HepG2 (cell line): ENCODE measurements around the gene OR6P1. TPM values are rescaled to one million over a fixed set of nuclear protein-coding genes. Genes with fewer than 3 reads are reported as not detected.
A peak's percentile ranks its signal among the peaks of the same experiment; 100 is the strongest.

Experiments
- ATAC-seq: fragments of 200-7000 bp; cut with Tn5 transposase; 3 replicates; pipeline ENCODE4 v1.9.1; 2020; ENCODE audit warnings: mild to moderate bottlenecking, moderate library complexity
- BruUV-seq: library from RNA; stranded (reverse); fragments of 400-500 nt; replicated peaks from 2 replicates; lab custom pipeline; 2021; lab: Mats Ljungman, UMichigan
- CTCF ChIA-PET: fragments of 300-600 bp; formaldehyde crosslinking; extraction: SDS; loops from one replicate; lab custom pipeline; 2021; ENCODE audit warnings: low total read pairs, inconsistent platforms, low intra/inter-chr PET ratio; lab: Yijun Ruan, JAX
- POLR2A ChIA-PET: fragments of 350-600 bp; sonication (Branson Sonifier 250); formaldehyde crosslinking; loops from one replicate; lab custom pipeline; 2020; ENCODE audit warnings: antibody characterized with exemption, inconsistent platforms; lab: Yijun Ruan, JAX
- DNase-seq: peaks from one replicate; pipeline ENCODE4 v3.0.0-alpha.2; 2015; ENCODE audit warnings: low spot score
- FAIRE-seq: peaks from 3 replicates; lab custom pipeline; 2011; peaks lifted over from hg19 to GRCh38; lab: Jason Lieb, UNC
- H2AFZ ChIP-seq: one replicate; pipeline ENCODE4 v1.6.1; 2011; ENCODE audit warnings: low read length, inconsistent platforms
- H3K27ac ChIP-seq: fragments of 300-600 bp; 3 replicates; pipeline ENCODE4 v1.8.0; 2011; ENCODE audit warnings: mixed run types, mild to moderate bottlenecking, mixed read lengths, low read length, inconsistent platforms; ENCODE audit not compliant: insufficient read depth; ENCODE audit errors: extremely low read length
- H3K27me3 ChIP-seq, 2 experiments: fragments of 200-600 bp in 1 of 2; 2 replicates in 1 of 2; 3 replicates in 1 of 2; pipeline versions ENCODE4 v1.6.0 to v1.8.0; 2011; ENCODE audit warnings: low read length in 2 of 2, mild to moderate bottlenecking in 2 of 2, moderate library complexity in 2 of 2, inconsistent platforms in 1 of 2; ENCODE audit not compliant: insufficient read depth in 2 of 2, control insufficient read depth in 1 of 2
- H3K36me3 ChIP-seq, 2 experiments: fragments of 200-600 bp in 1 of 2; replicated peaks in 1 of 2; 2 replicates in 1 of 2; 3 replicates in 1 of 2; pipeline versions ENCODE4 v1.5.1 to v1.8.0; 2011; ENCODE audit warnings: low read length in 2 of 2, inconsistent platforms in 1 of 2; ENCODE audit not compliant: insufficient read depth in 2 of 2, control insufficient read depth in 1 of 2
- H3K4me1 ChIP-seq: 2 replicates; pipeline ENCODE4 v1.5.1; 2012; ENCODE audit warnings: low read length, inconsistent platforms; ENCODE audit not compliant: insufficient read depth
- H3K4me2 ChIP-seq: 2 replicates; pipeline ENCODE4 v1.6.0; 2011; ENCODE audit warnings: low read depth, low read length, inconsistent platforms
- H3K4me3 ChIP-seq, 3 experiments: fragments of 200-600 bp in 1 of 3; sonication (generic), shearing (Covaris generic) in 1 of 3; replicated peaks in 1 of 3; 2 replicates each; pipeline ENCODE4 v1.5.1; 2011 to 2016; ENCODE audit warnings: low read length in 3 of 3, inconsistent platforms in 2 of 3, low read depth in 2 of 3, mild to moderate bottlenecking in 2 of 3, control low read depth in 1 of 3, mixed read lengths in 1 of 3; ENCODE audit not compliant: insufficient read depth in 1 of 3
- H3K79me2 ChIP-seq: one replicate; pipeline ENCODE4 v1.6.1; 2011; ENCODE audit warnings: low read length, inconsistent platforms; ENCODE audit not compliant: insufficient read depth
- H3K9ac ChIP-seq: 2 replicates; pipeline ENCODE4 v1.6.0; 2011; ENCODE audit warnings: mild to moderate bottlenecking, low read depth, low read length, inconsistent platforms; ENCODE audit not compliant: insufficient read depth
- H3K9me3 ChIP-seq: 2 replicates; pipeline ENCODE4 v1.5.1; 2012; ENCODE audit warnings: mild to moderate bottlenecking, low read length
- H4K20me1 ChIP-seq: 2 replicates; pipeline ENCODE4 v1.6.0; 2011; ENCODE audit warnings: inconsistent platforms, mild to moderate bottlenecking, low read length, moderate library complexity; ENCODE audit not compliant: insufficient read depth
- AGO2 ChIP-seq: fragments of 200-400 bp; formaldehyde crosslinking; optimal IDR thresholded peaks from 2 replicates; pipeline ENCODE3; 2017; ENCODE audit warnings: mild to moderate bottlenecking, low read depth, low read length, moderate library complexity
- ATRX ChIP-seq: sonication (generic); formaldehyde crosslinking; IDR thresholded peaks from 2 replicates; pipeline ENCODE4 v1.4.0; 2020; ENCODE audit warnings: missing genetic modification reagents, borderline replicate concordance
- CREB1 ChIP-seq, 2 experiments: fragments of 450-650 bp in 1 of 2; IDR thresholded peaks; 2 replicates each; pipeline ENCODE4 v1.6.1; 2016 to 2017; ENCODE audit warnings: control low read depth in 1 of 2, mild to moderate bottlenecking in 1 of 2, missing compliant biosample characterization in 1 of 2, missing genetic modification characterization in 1 of 2
- HNRNPUL1 ChIP-seq: fragments of 200-400 bp; formaldehyde crosslinking; IDR thresholded peaks from 2 replicates; pipeline ENCODE4 v1.6.1; 2017; ENCODE audit warnings: low read depth, mild to moderate bottlenecking, low read length, moderate library complexity
- NFE2L2 ChIP-seq: fragments of 150-350 bp; IDR thresholded peaks from 2 replicates; pipeline ENCODE4 v1.6.1; 2014; ENCODE audit warnings: low read length
- PAF1 ChIP-seq: IDR thresholded peaks from 2 replicates; pipeline ENCODE4 v1.6.1; 2016; ENCODE audit warnings: missing genetic modification reagents, missing compliant biosample characterization
- POLR2AphosphoS2 ChIP-seq: IDR thresholded peaks from 2 replicates; pipeline ENCODE4 v1.6.1; 2011; ENCODE audit warnings: low read depth, low read length, improper control_type of control experiment
- RAD51 ChIP-seq: fragments of 450-650 bp; IDR thresholded peaks from 2 replicates; pipeline ENCODE4 v1.6.1; 2016; ENCODE audit warnings: borderline replicate concordance
- RARG ChIP-seq: sonication (generic); formaldehyde crosslinking; IDR thresholded peaks from 2 replicates; pipeline ENCODE4 v1.4.0; 2020; ENCODE audit warnings: low read depth, mild to moderate bottlenecking, missing genetic modification reagents
- SP1 ChIP-seq, 2 experiments: fragments of 450-650 bp in 1 of 2; sonication (generic) in 1 of 2; formaldehyde crosslinking in 1 of 2; IDR thresholded peaks; 2 replicates each; pipeline versions ENCODE4 v1.4.0 to v1.6.1; 2016 to 2020; ENCODE audit warnings: missing genetic modification reagents in 1 of 2
- TMF1 ChIP-seq: sonication (generic); formaldehyde crosslinking; IDR thresholded peaks from 2 replicates; pipeline ENCODE4 v1.8.1; 2022; ENCODE audit warnings: low read depth, missing genetic modification reagents
- ZNF24 ChIP-seq: fragments of 450-650 bp; IDR thresholded peaks from 2 replicates; pipeline ENCODE4 v1.6.1; 2017; ENCODE audit warnings: antibody characterized with exemption, mild to moderate bottlenecking
- ZNF317 ChIP-seq: sonication (generic); formaldehyde crosslinking; IDR thresholded peaks from 2 replicates; pipeline ENCODE4 v1.5.0; 2020; ENCODE audit warnings: mild to moderate bottlenecking, missing genetic modification reagents
- ZNF343 ChIP-seq: sonication (generic); formaldehyde crosslinking; IDR thresholded peaks from 2 replicates; pipeline ENCODE4 v1.4.0; 2020; ENCODE audit warnings: mild to moderate bottlenecking, missing genetic modification reagents
- ZNF598 ChIP-seq: sonication (generic); formaldehyde crosslinking; IDR thresholded peaks from 2 replicates; pipeline ENCODE4 v1.5.1; 2020; ENCODE audit warnings: mild to moderate bottlenecking, missing genetic modification reagents, borderline replicate concordance
- ZNF652 ChIP-seq: IDR thresholded peaks from 2 replicates; pipeline ENCODE4 v1.6.1; 2016; ENCODE audit warnings: low read depth, borderline replicate concordance
- ZSCAN25 ChIP-seq: sonication (generic); formaldehyde crosslinking; IDR thresholded peaks from 2 replicates; pipeline ENCODE4 v1.8.0; 2022; ENCODE audit warnings: mild to moderate bottlenecking, missing genetic modification reagents
- ZSCAN31 ChIP-seq: sonication (generic); formaldehyde crosslinking; IDR thresholded peaks from 2 replicates; pipeline ENCODE4 v1.5.0; 2020; ENCODE audit warnings: low read depth, mild to moderate bottlenecking, missing genetic modification reagents
- WGBS: methylation state at CpG from one replicate; pipeline ENCODE4 v1.1.6; 2017; ENCODE audit warnings: low lambda C conversion rate; 5-methylcytosine and 5-hydroxymethylcytosine counted together
- in situ Hi-C: cut with HindIII; loops from 2 replicates; pipeline ENCODE4 v1.10.0; 2017; ENCODE audit warnings: low pct_unique_long_range_greater_than_20kb; ENCODE audit not compliant: extremely low pct_ligation_motif_present
- intact Hi-C: fragments of 100-400 bp; cut with micrococcal nuclease; formaldehyde crosslinking; loops from one replicate; pipeline ENCODE4 v1.10.0; 2022; ENCODE audit not compliant: unreplicated experiment
- polyA plus RNA-seq, 8 experiments: library from polyadenylated mRNA; depleted of rRNA in 3 of 8; stranded (reverse) in 7 of 8; unstranded in 1 of 8; fragments of >200 nt; fragmentation: Illumina TruSeq in 4 of 8; extraction: Trizol in 4 of 8; gene quantifications; 2 replicates each; pipeline versions ENCODE4 v1.2.1 to v1.2.3, GENCODE V29; 2011 to 2016; ENCODE audit warnings: low read depth in 4 of 8, missing spikeins in 1 of 8, mixed read lengths in 1 of 8; ENCODE audit not compliant: insufficient read depth in 1 of 8
- total RNA-seq, 5 experiments: library from RNA; depleted of rRNA; stranded (reverse); fragments of >200 nt; fragmentation: Illumina TruSeq; extraction: Trizol; gene quantifications; 2 replicates each; pipeline ENCODE4 v1.2.3, GENCODE V29; 2016; ENCODE audit warnings: low read depth in 1 of 5
- TF ChIP-seq, protein P1 (sequence below): sonication (generic); formaldehyde crosslinking; conservative IDR thresholded peaks from 2 replicates; pipeline ENCODE4 v1.8.0; 2022; ENCODE audit warnings: low read depth, missing genetic modification reagents

The OR6P1 gene
- total and polyA plus RNA-seq, 2 of the 13 experiments (the other 11 are each of a cell fraction or from before 2014, with no cell fraction given): not detected

- H3K27me3 ChIP-seq: no peaks in the 10 kb centered on the region
- 11% methylated on average over 2 of the region's 2 CpGs for WGBS
- ATAC-seq (no peak), FAIRE-seq (no peak), DNase-seq (no peak)
- H3K4me3 ChIP-seq: no peak overlapping the region
- no TSS peak for BruUV-seq
- no peaks in the 10 kb centered on the region for H3K79me2 ChIP-seq
- POLR2A ChIA-PET: no interaction called here
- no peak overlapping the region for H3K27ac ChIP-seq
- peaks cover 49% of the 10 kb centered on the region for H3K9me3 ChIP-seq
- CTCF ChIA-PET: no interaction called here
- intact Hi-C loops: no loop called here
- no peaks in the 10 kb centered on the region for H3K36me3 ChIP-seq
- TF ChIP-seq CREB1 (IDR thresholded peaks at IDR 0.05) (0 out of 2 replicates have a peak, but pooled peaks have one; percentile 12), CREB1 (CRISPR knock-in tag; IDR thresholded peaks at IDR 0.05) (no peak), ATRX (no peak), POLR2AphosphoS2 (no peak), ZSCAN31 (CRISPR knock-in tag) (no peak), TMF1 (CRISPR knock-in tag) (no peak)
- no peaks in the 10 kb centered on the region for H4K20me1 ChIP-seq
- no peak overlapping the region for H3K4me2 ChIP-seq
- in situ Hi-C loops: no loop called here
- H3K9ac ChIP-seq: no peak overlapping the region
- no peak overlapping the region for H2AFZ ChIP-seq
- H3K4me1 ChIP-seq: no peaks in the 10 kb centered on the region
Observed at GRCh38 chr1:158547533-158547932, 22.8 kb downstream of the OR6P1 start.

GRCh38 chr1:158537609-158538008 lies 32.8 kb downstream of the OR6P1 start:
- Histone ChIP-seq H4K20me1 (no peaks in the 10 kb centered on the region), H3K27ac (no peak overlapping the region), H3K9me3 (no peaks in the 10 kb centered on the region), H3K4me3 (no peak overlapping the region), H3K9ac (no peak overlapping the region), H3K27me3 (no peaks in the 10 kb centered on the region), H2AFZ (no peak overlapping the region), H3K79me2 (no peaks in the 10 kb centered on the region), H3K4me1 (no peaks in the 10 kb centered on the region), H3K4me2 (no peak overlapping the region), H3K36me3 (no peaks in the 10 kb centered on the region)
- BruUV-seq: no TSS peak
- POLR2A ChIA-PET: no interaction called here
- CTCF ChIA-PET: no interaction called here
- TF ChIP-seq SP1 (IDR thresholded peaks at IDR 0.05) (no peak), SP1 (CRISPR knock-in tag; IDR thresholded peaks at IDR 0.05) (no peak), ZNF343 (CRISPR knock-in tag) (no peak), ZSCAN25 (CRISPR knock-in tag) (no peak), AGO2 (no peak), ZNF652 (CRISPR knock-in tag) (no peak), RAD51 (no peak), ZNF598 (CRISPR knock-in tag) (no peak), RARG (no peak), ZNF317 (CRISPR knock-in tag) (no peak), HNRNPUL1 (no peak), PAF1 (CRISPR knock-in tag) (no peak), ZNF24 (no peak), NFE2L2 (no peak)
- TF ChIP-seq, protein P1, sequence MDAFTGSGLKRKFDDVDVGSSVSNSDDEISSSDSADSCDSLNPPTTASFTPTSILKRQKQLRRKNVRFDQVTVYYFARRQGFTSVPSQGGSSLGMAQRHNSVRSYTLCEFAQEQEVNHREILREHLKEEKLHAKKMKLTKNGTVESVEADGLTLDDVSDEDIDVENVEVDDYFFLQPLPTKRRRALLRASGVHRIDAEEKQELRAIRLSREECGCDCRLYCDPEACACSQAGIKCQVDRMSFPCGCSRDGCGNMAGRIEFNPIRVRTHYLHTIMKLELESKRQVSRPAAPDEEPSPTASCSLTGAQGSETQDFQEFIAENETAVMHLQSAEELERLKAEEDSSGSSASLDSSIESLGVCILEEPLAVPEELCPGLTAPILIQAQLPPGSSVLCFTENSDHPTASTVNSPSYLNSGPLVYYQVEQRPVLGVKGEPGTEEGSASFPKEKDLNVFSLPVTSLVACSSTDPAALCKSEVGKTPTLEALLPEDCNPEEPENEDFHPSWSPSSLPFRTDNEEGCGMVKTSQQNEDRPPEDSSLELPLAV (CRISPR knock-in tag): no peak
- intact Hi-C loops: no loop called here
- FAIRE-seq (no peak), ATAC-seq (no peak), DNase-seq (no peak)
- in situ Hi-C loops: no loop called here
- 3% methylated on average over 2 of the region's 2 CpGs for WGBS
